ENCODE data around the gene RAB43. TPM values are rescaled to one million over a fixed set of nuclear protein-coding genes. Genes with fewer than 3 reads are reported as not detected.
"Not testable (repeated sequence)": the region's sequence is repeated elsewhere in the genome, so short reads cannot be mapped to it uniquely, and the experiment has no call there.

RAB43 gene
- total RNA-seq, 1 experiment from 2014 or later = 11.0 TPM

DNA sequence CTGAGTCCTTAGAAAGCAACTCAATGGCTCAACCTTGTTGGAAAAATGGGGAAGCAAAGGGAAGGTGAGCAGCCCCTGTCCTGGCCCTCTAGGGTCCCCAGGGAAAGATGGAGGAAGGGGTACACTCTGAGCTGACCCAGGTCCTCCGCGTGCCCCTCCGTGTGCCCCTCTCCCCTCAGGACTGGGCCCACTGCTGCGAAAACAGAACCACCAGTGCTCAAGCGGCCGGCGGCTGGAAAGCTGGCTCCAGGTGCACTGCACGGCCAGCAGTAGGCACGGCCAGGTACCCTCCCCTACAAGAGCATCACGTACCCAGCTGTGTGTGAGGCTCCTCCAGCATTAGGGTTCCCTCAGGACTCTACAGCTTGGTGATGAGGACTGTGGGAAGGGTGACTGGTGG is 26.3 kb downstream of the RAB43 start:
- no peak for DNase-seq (ENCODE audit: low read depth)

DNA sequence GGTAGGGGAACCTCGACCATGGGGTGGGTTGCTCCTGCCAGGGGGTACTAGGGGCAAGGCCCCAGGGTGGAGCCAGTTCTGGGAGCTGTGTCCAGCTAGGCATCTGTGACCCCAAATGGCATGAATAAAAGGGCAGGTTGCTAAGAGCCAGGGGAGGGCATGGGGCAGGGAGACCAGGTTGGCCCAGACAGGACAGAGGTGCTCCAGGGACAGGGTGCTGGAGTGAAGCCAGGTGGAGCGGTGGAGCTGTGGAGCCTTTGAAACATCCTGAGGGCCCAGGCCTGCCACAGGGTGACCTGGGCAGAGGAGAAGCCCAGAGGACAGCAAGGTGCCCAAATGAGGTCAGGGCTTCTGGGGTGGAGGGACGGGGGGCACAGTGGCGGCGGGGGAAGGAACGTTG is 33.3 kb downstream of the RAB43 start:
- not testable (repeated sequence) for DNase-seq (ENCODE audit: low read depth)

DNA sequence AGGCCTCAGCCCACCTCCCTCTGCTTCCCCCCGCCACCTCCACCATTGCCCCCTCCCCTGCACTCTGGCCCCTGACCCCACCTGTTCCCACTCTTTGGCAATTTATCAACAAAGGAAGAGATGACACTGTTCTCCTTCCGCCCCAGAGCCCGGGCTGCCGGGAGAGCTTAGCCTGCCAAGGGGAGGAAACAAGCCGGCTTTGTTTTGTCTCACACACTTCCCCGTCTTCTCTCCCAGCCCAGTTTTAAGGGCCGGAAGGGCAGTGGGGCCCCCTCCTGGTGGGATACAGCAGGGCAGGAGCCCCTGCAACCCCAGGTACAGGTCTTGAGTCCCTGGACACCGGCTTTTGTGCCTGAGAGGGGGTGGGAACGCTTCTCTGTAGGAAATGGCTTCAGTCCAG is 33.7 kb downstream of the RAB43 start:
- peak; percentile 38 for DNase-seq (ENCODE audit: low read depth)

DNA sequence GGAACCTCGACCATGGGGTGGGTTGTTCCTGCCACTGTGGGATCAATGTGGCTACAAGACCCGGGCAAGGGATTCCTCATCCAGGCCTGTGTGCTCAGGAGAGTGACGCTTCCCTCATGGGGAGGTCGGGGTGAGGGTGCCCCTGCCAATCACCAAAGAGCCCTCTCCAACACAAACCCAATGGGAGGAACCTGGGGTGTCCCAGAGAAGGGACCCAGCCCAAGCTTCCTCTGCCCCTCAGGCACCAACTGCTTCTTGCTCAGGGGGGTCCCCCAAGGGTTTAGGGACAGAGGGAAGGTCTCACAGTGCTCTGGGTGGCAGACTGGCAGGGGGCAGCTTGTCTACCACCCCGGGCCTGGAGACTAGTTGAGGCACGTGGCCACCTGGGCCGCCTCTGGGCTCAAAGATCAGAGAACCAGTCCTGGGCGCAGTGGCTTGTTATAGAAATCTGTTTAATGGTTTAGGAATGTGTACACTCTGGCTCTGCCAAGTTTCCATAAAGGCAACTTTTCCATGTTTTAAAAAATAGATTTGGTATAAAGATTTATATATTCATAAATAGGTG is 34.4 kb downstream of the RAB43 start:
- DNase-seq (ENCODE audit: low read depth) = no peak

DNA sequence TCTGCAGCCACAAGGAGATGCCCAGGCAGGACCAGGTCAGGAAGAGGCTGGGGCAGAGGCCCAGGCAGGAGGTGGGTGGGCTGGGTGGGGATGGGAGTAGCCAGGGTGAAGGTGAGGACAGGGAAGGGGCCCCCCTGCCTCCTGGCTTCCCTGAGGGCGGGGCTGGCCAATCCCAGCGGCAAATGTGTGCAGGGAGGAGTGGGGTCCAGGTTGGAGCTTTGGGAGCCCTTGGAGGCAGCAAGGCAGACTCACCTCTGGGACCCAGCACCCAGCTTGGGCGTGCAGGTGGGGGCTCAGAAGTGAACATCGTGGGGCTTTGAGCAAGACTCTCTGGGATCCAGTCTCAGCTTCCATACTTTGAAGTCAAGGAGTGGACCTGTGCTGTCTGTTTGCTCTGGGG is 35.8 kb downstream of the RAB43 start:
- DNase-seq (ENCODE audit: low read depth) = no peak

DNA sequence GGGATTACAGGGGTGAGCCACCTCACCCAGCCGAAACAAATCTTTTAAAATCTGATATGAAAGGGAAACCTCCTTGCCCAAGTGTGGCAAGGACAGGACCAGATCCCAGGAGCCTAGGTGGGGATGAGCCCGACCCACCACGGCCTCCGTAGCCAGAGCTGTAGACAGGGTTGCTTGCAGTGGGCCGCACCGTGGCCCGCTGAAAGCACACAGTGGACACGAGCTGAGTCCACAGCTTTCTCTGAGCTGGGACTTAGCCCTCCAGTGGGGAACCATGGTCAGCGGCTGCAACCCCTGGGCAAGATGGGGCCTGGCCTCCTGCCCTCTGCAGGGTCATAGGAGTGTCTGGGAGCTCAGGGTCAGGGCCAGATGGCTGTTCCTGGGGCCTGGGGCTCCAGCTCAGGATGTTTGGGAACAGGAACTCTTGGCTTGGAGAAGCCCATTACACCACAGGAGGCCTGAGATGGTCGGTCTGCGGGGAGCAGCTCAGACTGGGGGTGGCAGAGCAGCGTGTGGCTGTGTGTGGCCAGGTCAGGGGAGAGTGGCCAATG is 36.4 kb downstream of the RAB43 start:
- DNase-seq (ENCODE audit: low read depth) = no peak

DNA sequence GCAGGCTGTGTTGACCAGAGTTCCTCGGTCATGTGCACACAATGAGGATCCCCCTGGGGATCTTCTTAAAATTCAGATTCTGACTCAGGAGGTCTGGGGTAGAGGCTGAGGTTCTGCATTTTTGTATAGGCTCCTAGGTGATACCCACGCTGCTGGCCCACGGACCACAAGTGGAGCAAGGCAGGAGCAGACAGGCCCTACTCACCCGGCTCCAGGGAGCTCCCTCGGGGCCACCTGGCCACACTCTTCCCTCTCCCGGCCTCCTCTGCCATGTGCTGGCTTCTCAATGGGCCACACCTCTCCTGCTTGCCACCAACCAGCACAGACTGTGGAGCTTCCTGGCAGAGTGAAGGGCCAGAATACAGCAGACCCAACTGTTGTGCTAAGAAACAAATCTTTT is 37.1 kb downstream of the RAB43 start:
- DNase-seq (ENCODE audit: low read depth) = no peak

DNA sequence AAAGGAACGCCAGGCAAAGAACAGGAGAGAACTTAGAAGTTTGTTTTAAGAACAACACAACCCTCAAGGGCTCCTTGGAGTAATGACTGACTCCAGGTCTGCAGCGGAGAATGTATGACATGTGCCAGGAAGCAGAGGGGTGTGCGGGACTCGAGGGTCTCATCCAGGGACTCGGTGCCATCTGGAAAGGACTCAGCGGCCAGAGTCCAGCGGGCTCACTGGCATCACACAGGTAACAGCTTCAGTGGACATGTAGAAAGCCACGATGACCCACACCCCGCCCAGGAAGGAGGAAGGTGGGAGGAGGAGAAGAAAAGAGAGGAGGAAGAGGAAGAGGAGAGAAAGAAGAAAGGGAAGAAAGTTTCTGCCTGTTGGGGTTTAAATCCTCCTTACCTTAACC is 39.6 kb downstream of the RAB43 start:
- DNase-seq (ENCODE audit: low read depth) = no peak

DNA sequence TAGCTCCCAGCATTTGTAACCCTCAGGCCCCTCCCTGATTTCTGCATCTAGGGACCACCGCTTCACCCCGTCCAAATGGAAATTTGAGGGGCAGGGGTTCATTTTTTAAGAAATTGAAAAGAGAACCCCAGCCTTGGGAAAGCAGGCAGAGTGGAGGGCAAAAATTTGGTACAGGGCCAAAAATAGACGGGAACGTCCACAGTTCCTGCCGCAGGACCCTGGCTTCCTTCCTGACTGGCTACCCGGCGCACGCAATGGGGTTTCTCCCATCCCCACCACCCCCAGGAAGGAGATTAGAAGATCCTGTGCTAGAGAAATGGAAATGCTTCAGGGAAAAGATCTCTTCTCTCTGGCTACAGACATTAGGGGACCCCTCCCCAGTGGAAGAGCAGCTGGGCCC is 40.1 kb downstream of the RAB43 start:
- no peak for DNase-seq (ENCODE audit: low read depth)

DNA sequence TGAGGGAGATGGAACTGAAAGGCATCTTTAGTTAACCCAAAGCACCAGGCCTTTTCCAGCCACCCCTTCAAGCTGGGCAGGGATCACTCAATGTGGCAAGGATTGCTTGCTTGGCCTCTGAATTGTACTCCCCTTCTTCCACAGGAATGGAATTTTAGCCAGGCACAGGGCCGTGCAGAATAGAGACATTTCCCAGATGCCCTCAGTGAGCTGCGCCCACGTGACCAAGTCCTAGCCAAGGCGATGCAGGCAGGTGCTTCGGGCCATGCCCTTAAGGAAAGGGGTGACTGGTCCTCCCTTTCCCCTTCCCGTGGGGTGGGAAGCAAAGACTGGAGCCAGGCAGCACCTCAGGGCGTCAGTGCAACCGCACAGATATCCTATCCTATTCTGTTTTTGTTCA is 43.1 kb downstream of the RAB43 start:
- DNase-seq (ENCODE audit: low read depth) = no peak

DNA sequence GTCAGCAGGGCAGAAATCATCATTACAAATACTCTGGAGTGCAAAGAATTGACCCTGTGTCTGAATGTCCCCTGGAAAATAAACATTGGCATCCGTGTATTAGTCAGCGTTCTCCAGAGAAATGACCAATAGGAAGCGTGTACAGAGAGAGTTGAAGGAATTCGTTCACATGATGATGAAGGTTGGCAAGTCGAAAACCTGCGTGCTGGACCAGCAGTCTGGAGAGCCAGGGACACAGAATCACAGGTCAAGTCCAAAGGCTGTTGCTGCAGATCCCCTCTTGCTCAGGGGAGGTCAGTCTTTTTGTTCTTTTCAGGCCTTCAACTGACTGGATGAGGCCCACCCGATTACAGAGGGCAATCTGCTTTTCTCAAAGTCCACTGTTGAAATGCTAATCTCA is 44.4 kb downstream of the RAB43 start:
- DNase-seq (ENCODE audit: low read depth) = no peak

DNA sequence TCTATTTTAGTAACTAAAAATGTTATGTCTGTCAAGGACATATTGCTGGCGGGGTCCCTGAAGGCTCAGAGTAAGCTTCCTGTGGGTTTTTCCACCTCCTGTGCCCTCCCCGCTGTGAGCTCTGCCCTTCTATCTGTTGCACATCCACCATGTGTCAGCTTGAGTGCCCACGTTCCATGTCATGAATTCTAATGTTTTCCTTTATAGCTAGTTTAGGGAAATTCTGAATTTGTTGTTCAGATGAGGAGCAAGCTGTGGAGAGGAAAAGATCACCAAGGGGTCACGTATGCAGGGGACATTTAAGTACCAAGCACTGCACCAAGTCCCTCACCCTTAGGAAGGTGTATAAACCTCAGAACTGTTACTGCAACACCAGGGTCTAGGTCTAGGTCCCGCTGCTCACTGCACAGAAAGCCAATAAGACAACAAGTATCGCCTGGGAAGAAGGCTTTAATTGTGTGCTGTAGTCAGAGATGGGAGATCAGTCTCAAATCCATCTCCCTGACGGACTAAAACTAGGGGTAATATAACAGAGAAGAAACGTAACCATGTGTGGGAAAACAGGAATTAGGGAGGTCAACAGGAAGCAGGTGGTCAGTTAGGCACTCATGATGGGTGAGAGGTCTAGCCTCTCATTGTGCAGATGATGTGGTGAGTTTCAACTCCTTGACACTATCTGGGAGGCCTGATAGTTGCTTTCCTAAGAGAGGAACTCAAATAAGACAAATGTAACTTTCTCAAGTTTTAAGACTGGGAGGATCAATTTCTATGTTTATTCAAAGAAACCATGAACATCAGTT is 51.3 kb downstream of the RAB43 start:
- DNase-seq (ENCODE audit: low read depth) = no peak

DNA sequence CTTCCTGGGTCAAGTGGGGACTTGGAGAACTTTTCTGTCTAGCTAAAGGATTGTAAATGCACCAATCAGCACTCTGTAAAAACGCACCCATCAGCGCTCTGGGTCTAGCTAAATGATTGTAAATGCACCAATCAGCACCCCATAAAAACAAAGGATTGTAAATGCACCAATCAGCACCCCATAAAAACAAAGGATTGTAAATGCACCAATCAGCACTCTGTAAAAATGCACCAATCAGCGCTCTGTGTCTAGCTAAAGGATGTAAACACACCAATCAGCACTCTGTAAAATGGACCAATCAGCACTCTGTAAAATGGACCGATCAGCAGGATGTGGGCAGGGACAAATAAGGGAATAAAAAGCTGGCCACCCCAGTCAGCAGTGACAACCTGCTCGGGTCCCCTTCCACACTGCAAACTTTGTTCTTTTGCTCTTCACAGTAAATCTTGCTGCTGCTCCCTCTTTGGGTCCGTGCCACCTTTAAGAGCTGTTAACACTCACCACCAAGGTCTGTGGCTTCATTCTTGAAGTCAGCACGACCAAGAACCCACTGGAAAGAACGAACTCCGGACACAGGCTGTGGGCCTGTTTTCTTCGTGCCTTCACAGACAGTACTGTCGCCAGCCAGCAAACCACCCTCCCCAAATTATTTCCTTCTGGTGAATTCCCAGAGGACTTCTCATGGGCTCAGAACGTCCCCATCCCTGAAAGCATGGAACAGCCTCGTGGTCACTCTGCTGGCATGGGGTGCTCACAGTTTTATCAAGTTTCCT is 52.1 kb downstream of the RAB43 start:
- not testable (repeated sequence) for DNase-seq (ENCODE audit: low read depth)

DNA sequence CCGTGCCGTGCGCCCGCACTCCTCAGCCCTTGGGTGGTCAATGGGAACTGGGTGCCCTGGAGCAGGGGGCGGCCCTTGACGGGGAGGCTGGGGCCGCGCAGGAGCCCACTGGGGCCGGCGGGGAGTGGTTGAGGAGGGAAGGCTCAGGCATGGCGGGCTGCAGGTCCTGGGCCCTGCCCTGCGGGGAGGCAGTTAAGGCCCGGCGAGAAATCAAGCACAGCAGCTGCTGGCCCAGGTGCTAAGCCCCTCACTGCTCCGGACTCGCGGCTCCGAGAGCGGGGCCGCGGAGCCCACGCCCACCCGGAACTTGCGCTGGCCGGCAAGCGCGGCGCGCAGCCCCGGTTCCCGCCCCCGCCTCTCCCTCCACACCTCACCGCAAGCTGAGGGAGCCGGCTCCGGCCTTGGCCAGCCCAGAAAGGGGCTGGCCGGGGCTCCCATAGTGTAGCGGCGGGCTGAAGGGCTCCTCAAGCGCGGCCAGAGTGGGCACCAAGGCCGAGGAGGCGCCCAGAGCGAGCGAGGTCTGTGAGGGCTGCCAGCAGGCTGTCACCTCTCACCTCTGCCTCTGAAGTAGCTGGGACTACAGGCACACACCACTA is 53.2 kb downstream of the RAB43 start:
- no peak for DNase-seq (ENCODE audit: low read depth)

DNA sequence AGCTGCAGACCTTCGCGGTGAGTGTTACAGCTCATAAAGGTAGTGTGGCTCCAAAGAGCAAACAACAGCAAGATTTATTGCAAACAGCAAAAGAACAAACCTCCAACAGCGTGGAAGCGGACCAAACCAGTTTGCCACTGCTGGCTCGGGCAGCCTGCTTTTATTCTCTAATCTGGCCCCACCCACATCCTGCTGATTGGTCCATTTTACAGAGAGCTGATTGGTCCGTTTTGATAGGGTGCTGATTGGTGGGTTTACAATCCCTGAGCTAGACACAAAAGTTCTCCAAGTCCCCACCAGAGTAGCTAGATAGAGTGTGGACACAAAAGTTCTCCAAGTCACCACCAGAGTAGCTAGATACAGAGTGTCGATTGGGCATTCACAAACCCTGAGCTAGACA is 53.9 kb downstream of the RAB43 start:
- not testable (repeated sequence) for DNase-seq (ENCODE audit: low read depth)

DNA sequence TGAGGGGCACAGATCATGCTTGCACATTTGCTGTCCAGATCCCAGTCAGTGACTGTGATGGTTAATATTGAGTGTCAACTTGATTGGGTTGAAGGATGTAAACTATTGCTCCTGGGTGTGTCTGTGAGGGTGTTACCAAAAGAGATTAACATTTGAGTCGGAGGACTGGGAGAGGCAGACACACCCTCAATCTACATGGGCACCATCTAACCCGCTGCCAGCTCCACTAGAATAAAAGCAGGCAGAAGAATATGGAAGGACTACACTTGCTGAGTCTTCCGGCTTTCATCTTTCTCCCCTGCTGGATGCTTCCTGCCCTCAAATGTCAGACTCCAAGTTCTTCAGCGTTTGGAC is 55.9 kb downstream of the RAB43 start:
- no peak for DNase-seq (ENCODE audit: low read depth)

DNA sequence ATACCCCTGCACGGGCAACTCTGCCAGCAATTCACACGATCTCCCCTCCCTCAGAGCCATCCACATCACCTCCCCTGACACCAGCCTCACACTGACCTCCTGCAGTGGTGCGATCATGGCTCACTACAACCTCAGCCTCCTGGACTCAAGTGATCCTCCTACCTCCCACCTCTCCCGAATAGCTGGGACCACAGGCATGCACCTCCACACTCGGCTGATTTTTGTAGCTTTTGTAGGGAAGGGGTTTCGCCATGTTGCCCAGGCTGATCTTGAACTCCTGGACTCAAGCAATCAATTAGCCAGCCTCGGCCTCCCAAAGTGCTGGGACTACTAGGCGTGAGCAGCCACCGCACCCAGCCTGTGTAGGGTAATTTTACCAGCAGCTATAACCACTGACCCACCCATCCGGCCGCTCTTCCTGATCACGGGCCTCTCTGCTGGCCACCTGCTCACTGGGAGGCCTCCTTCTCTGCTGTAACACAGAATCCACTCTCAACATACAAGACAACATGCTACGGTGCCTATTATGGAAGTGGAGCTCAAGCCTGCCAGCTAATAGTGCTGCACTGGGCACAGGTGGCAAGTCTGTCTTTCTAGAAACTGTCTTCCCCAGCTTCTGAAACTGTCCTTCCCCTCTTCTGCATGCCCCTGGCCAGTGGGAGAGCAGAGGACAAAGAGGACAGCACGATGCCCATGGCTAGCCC is 56.4 kb downstream of the RAB43 start:
- DNase-seq (ENCODE audit: low read depth) = no peak

DNA sequence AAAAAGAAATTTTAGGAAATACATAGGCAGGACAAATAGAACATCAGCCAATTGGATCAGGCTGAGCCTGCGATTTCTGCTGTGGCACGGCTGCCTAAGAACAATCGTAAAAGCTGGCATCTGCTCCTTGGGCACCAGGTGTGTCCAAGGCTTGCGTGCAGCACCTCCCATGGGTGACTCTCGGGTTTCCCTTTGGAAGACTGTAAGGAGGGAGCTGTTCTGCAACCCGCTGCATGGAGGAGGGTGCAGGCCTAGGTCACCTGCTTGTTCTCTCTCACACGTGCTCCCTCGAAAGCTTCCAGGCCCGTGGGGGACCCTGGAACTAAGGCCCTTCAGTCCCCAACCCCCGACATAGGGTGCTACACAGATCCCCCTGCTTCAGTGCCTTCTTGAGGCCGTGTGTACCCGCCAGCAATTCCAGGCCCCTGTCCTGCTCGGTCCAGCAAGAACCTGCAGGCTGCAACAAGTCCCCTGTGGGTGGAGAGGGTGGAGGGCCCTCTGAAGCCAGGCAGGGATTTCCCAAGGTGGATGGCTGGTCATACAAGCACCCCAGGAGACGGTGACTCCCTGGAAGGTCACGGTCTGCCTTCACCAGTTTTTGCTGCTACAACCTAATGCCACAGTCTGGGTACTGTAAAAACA is 57.6 kb downstream of the RAB43 start:
- DNase-seq (ENCODE audit: low read depth) = no peak

DNA sequence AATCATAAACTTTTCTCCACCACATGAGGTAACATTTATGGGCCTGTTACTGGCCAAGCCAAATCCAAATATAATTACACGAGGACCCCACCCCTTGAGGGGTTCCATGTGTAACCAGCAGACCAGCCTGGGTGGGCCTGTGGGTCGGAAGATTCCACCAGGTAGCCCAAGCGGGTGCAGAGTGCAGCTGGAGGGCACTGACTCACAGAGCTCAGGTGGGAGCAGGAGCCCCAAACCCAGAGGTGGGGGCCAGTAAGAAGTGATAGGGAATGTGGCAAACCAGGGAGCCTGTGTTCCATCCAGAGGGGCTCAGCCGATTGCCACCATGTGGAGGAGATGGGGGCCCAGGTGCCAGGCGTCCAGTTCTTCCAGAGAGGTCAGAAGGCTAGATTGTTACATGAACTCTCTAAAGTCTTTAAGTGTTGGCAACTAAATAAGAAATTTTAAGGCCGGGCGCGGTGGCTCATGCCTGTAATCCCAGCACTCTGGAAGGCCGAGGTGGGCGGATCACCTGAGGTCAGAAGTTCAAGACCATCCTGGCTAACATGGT is 58.4 kb downstream of the RAB43 start:
- DNase-seq (ENCODE audit: low read depth) = no peak

DNA sequence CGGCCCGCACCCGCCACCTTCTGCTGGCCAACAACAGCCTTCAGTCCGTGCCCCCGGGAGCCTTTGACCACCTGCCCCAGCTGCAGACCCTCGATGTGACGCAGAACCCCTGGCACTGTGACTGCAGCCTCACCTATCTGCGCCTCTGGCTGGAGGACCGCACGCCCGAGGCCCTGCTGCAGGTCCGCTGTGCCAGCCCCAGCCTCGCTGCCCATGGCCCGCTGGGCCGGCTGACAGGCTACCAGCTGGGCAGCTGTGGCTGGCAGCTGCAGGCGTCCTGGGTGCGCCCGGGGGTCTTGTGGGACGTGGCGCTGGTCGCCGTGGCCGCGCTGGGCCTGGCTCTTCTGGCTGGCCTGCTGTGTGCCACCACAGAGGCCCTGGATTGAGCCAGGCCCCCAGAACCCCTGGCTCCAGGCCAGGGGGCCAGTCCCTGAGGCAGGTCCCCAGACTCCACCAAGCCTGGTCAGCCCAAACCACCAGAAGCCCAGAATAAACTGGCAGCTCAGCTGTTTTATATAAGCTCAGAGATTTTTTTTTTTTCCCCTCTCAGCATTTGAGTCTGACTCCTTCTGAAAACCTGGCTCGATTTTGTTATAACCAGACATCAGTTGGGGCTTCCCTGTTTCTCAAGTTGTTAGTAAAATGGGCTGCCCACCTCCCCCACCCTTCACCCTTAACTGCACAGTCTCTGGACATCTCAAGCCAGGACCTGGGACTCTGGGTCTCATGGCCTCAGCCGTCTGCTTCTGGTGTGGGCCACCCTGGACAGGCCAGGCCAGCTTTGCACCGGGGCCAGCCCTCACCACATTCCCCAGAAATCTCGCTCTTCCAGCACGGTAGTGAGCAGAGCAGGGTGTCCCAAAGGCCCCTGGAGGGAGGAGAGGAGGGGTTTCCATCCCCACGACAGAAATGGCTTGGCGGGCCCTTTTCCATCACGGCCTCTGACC is 59.4 kb downstream of the RAB43 start:
- no peak for DNase-seq (ENCODE audit: low read depth)
